Thymus (tissue), 11 donors: ENCODE data around the gene ADGRG3. TPM values are rescaled to one million over a fixed set of nuclear protein-coding genes. Genes with fewer than 3 reads are reported as not detected.

ENCODE experiments used
- DNase-seq, 9 donors: peaks; one replicate each; pipeline ENCODE4 v3.0.0-alpha.2; 2013; ENCODE audit warnings: low spot score in 9 of 9, low read depth in 6 of 9, missing footprints in 1 of 9
- H3K27ac ChIP-seq, 2 donors: one replicate each; pipeline ENCODE4 v1.5.1; 2013; ENCODE audit warnings: control low read depth in 1 of 2, low read depth in 1 of 2, low read length in 1 of 2, mild to moderate bottlenecking in 1 of 2, moderate library complexity in 1 of 2
- H3K27me3 ChIP-seq, 2 donors: one replicate each; pipeline ENCODE4 v1.5.1; 2013; ENCODE audit warnings: low read length in 1 of 2; ENCODE audit not compliant: control insufficient read depth in 2 of 2, insufficient read depth in 1 of 2
- H3K36me3 ChIP-seq, 2 donors: one replicate each; pipeline ENCODE4 v1.5.1; 2013; ENCODE audit warnings: low read length in 1 of 2, mild to moderate bottlenecking in 1 of 2, moderate library complexity in 1 of 2; ENCODE audit not compliant: control insufficient read depth in 2 of 2, insufficient read depth in 2 of 2
- H3K4me1 ChIP-seq, 2 donors: one replicate each; pipeline ENCODE4 v1.5.1; 2013; ENCODE audit warnings: low read length in 2 of 2; ENCODE audit not compliant: control insufficient read depth in 2 of 2, insufficient read depth in 2 of 2
- H3K4me3 ChIP-seq, 2 donors: one replicate each; pipeline ENCODE4 v1.5.1; 2013; ENCODE audit warnings: low read length in 2 of 2, control low read depth in 1 of 2, mild to moderate bottlenecking in 1 of 2
- H3K9me3 ChIP-seq, 2 donors: one replicate each; pipeline ENCODE4 v1.5.1; 2013; ENCODE audit warnings: low read length in 1 of 2, mild to moderate bottlenecking in 1 of 2; ENCODE audit not compliant: control insufficient read depth in 2 of 2, insufficient read depth in 1 of 2
- WGBS: extraction: QIAGEN DNeasy Blood & Tissue Kit; methylation state at CpG from one replicate; pipeline ENCODE4 v1.1.7; 2013; 5-methylcytosine and 5-hydroxymethylcytosine counted together
- polyA plus RNA-seq: library from polyadenylated mRNA; stranded (reverse); fragments of 200-250 nt; gene quantifications from one replicate; pipeline ENCODE4 v1.2.3, GENCODE V29; 2013
- total RNA-seq: library from RNA; stranded (reverse); fragments of 120-200 nt; gene quantifications from one replicate; pipeline ENCODE4 v1.2.4, GENCODE V29; 2013
- donor health status: healthy.

ADGRG3 gene
- total and polyA plus RNA-seq, 2 donors, result 0.33 to 0.94 TPM

GRCh38 chr16:57649443-57649751, 18.7 kb upstream of the ADGRG3 start:
- peaks cover 26 to 62% of the 10 kb centered on the region in 2 donors for H3K4me1 ChIP-seq
- peaks cover 12 to 22% of the 10 kb centered on the region in 2 donors for H3K36me3 ChIP-seq
- H3K27ac ChIP-seq, result no peak overlapping the region
- peaks cover 0 to 7% of the 10 kb centered on the region in 2 donors for H3K9me3 ChIP-seq
- no peaks in the 10 kb centered on the region for H3K27me3 ChIP-seq
- 94% methylated on average over 6 of the region's 6 CpGs for WGBS
- H3K4me3 ChIP-seq, result no peak overlapping the region
- no peak for DNase-seq

- peaks cover 0 to 7% of the 10 kb centered on the region in 2 donors for H3K9me3 ChIP-seq
- DNase-seq, result no peak
- WGBS, result 97% methylated on average over 7 of the region's 7 CpGs
- no peaks in the 10 kb centered on the region for H3K27me3 ChIP-seq
- no peak overlapping the region for H3K27ac ChIP-seq
- H3K4me1 ChIP-seq, result peaks cover 23 to 58% of the 10 kb centered on the region in 2 donors
- peaks cover 12 to 22% of the 10 kb centered on the region in 2 donors for H3K36me3 ChIP-seq
- H3K4me3 ChIP-seq, result no peak overlapping the region
Observed at GRCh38 chr16:57649846-57650245, 18.3 kb upstream of the ADGRG3 start.

GRCh38 chr16:57651344-57652333, 16.5 kb upstream of the ADGRG3 start:
- WGBS, result 96% methylated on average over 10 of the region's 10 CpGs
- peaks cover 0 to 7% of the 10 kb centered on the region in 2 donors for H3K9me3 ChIP-seq

DNA sequence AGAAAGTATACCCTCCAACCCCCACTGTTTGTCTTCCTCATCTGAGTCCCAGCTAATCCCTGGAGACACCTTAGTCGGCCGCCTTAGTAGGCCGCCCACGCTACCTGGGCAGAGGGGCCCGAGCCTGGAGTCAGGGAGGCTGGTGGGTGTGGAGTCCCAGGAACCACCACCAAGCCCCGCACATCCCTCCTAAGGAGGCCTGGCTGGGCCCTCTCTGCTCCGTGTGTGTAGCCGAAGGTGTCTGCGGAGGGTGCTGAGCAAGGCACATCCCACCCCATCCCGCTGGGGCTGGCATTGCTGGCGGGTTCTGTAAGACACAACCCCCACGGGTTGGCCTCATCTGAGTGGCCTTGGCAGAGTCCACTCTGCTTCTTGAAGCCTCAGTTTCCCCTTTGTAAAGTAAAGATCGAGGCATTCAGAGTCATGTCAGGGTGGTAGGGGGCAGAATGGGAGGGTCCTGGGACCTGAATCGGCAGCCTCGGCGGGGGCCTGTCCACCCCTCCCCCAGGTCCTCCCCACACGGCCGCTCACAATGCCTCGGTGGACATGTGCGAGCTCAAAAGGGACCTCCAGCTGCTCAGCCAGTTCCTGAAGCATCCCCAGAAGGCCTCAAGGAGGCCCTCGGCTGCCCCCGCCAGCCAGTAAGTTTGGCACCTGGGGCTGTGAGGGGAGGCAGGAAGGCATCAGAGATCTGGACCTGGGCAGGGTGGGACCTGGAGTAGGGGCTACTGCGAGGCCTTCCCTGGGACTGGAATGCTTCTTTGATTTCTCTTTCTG, 15.2 kb upstream of the ADGRG3 start:
- Histone ChIP-seq H3K36me3 (peaks cover 24 to 33% of the 10 kb centered on the region in 2 donors), H3K4me3 (no peak overlapping the region)
- WGBS, result 96% methylated on average over 23 of the region's 23 CpGs

More at GRCh38 chr16:57651344-57652333, 16.5 kb upstream of the ADGRG3 start:
- Histone ChIP-seq H3K36me3 (peaks cover 24 to 31% of the 10 kb centered on the region in 2 donors), H3K4me1 (peaks cover 14 to 40% of the 10 kb centered on the region in 2 donors), H3K4me3 (no peak overlapping the region), H3K27me3 (no peaks in the 10 kb centered on the region), H3K27ac (peak overlapping the region in 1 of 2 donors; percentile 63)
- peak in 1 of 9 donors; percentile 49 for DNase-seq

DNA sequence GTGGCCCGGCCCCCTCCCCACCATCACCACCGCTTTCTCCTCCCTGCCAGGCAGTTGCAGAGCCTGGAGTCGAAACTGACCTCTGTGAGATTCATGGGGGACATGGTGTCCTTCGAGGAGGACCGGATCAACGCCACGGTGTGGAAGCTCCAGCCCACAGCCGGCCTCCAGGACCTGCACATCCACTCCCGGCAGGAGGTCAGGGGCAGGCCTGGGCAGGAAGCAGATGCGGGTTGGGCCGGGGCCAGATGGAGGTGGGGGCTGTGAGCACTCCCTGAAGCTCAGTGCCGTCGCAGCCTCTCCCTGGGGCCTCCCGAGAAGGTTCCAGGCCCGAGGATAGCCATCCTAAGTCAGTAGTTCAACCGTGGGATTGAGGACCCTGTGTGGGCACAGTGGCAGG, 14.2 kb upstream of the ADGRG3 start:
- Histone ChIP-seq H3K9me3 (peaks cover 0 to 7% of the 10 kb centered on the region in 2 donors), H3K4me1 (peaks cover 0 to 17% of the 10 kb centered on the region in 2 donors), H3K36me3 (peaks cover 29 to 32% of the 10 kb centered on the region in 2 donors), H3K27me3 (no peaks in the 10 kb centered on the region), H3K27ac (no peak overlapping the region), H3K4me3 (no peak overlapping the region)
- 54% methylated on average over 16 of the region's 16 CpGs for WGBS
- DNase-seq, result no peak

More for the DNA sequence above, 15.2 kb upstream of the ADGRG3 start:
- no peaks in the 10 kb centered on the region for H3K27me3 ChIP-seq
- peaks cover 4 to 27% of the 10 kb centered on the region in 2 donors for H3K4me1 ChIP-seq
- H3K9me3 ChIP-seq, result peaks cover 0 to 7% of the 10 kb centered on the region in 2 donors
- no peak overlapping the region for H3K27ac ChIP-seq
- DNase-seq, result no peak

GRCh38 chr16:57656342-57656955, 11.7 kb upstream of the ADGRG3 start:
- Histone ChIP-seq H3K27ac (no peak overlapping the region), H3K4me3 (no peak overlapping the region), H3K9me3 (peaks cover 0 to 3% of the 10 kb centered on the region in 2 donors), H3K36me3 (peaks cover 28 to 46% of the 10 kb centered on the region in 2 donors), H3K4me1 (peaks cover 0 to 11% of the 10 kb centered on the region in 2 donors), H3K27me3 (no peaks in the 10 kb centered on the region)
- 95% methylated on average over 11 of the region's 11 CpGs for WGBS
- DNase-seq, result no peak

GRCh38 chr16:57657228-57657627, 10.9 kb upstream of the ADGRG3 start:
- no peak overlapping the region for H3K4me3 ChIP-seq
- H3K27me3 ChIP-seq, result no peaks in the 10 kb centered on the region
- DNase-seq, result no peak
- H3K4me1 ChIP-seq, result peaks cover 0 to 4% of the 10 kb centered on the region in 2 donors
- H3K9me3 ChIP-seq, result no peaks in the 10 kb centered on the region
- H3K27ac ChIP-seq, result no peak overlapping the region
- WGBS, result 97% methylated on average over 13 of the region's 13 CpGs
- H3K36me3 ChIP-seq, result peaks cover 30 to 53% of the 10 kb centered on the region in 2 donors

GRCh38 chr16:57658130-57658877, 9.8 kb upstream of the ADGRG3 start:
- no peaks in the 10 kb centered on the region for H3K27me3 ChIP-seq
- H3K4me1 ChIP-seq, result peaks cover 0 to 3% of the 10 kb centered on the region in 2 donors
- H3K4me3 ChIP-seq, result no peak overlapping the region
- peaks cover 38 to 59% of the 10 kb centered on the region in 2 donors for H3K36me3 ChIP-seq
- DNase-seq, result no peak
- no peaks in the 10 kb centered on the region for H3K9me3 ChIP-seq
- WGBS, result 96% methylated on average over 10 of the region's 10 CpGs
- H3K27ac ChIP-seq, result no peak overlapping the region
